A549 (cell line): Measurements from ENCODE around the gene MX2.

Experiments
- CBX2 ChIP-seq: fragments of 200-600 bp; sonication (generic); IDR thresholded peaks from 2 replicates; pipeline ENCODE4 v1.6.1; 2016; ENCODE audit warnings: low read depth, mild to moderate bottlenecking, borderline replicate concordance
- HDAC2 ChIP-seq: fragments of 200-600 bp; sonication (generic); IDR thresholded peaks from 2 replicates; pipeline ENCODE4 v1.6.1; 2016
- MAFK ChIP-seq: fragments of 450-650 bp; IDR thresholded peaks from 2 replicates; pipeline ENCODE4 v1.6.1; 2014; ENCODE audit not compliant: partially characterized antibody
- MYC ChIP-seq: IDR thresholded peaks from 2 replicates; pipeline ENCODE4 v1.6.1; 2012; ENCODE audit warnings: mild to moderate bottlenecking, inconsistent platforms, low read length, improper control_type of control experiment, borderline replicate concordance
- POLR2A ChIP-seq: IDR thresholded peaks from 2 replicates; pipeline ENCODE4 v1.6.1; 2012; ENCODE audit warnings: mild to moderate bottlenecking, low read length
- SMC3 ChIP-seq: fragments of >200 bp; sonication (Bioruptor Twin); formaldehyde crosslinking; IDR thresholded peaks from 3 replicates; pipeline ENCODE4 v1.6.1; 2018; ENCODE audit warnings: inconsistent platforms
- ZC3H11A ChIP-seq: fragments of 450-650 bp; IDR thresholded peaks from 2 replicates; pipeline ENCODE4 v1.6.1; 2014; ENCODE audit warnings: antibody characterized with exemption, mild to moderate bottlenecking
- TF ChIP-seq, protein P1 (sequence below): fragments of >200 bp; sonication (Bioruptor Twin); formaldehyde crosslinking; IDR thresholded peaks from 3 replicates; pipeline ENCODE4 v1.5.1; 2016
- TF ChIP-seq, protein P2 (sequence below): fragments of 150-350 bp; IDR thresholded peaks from 2 replicates; pipeline ENCODE4 v1.6.1; 2014; ENCODE audit warnings: low read depth, mild to moderate bottlenecking, low read length

DNA sequence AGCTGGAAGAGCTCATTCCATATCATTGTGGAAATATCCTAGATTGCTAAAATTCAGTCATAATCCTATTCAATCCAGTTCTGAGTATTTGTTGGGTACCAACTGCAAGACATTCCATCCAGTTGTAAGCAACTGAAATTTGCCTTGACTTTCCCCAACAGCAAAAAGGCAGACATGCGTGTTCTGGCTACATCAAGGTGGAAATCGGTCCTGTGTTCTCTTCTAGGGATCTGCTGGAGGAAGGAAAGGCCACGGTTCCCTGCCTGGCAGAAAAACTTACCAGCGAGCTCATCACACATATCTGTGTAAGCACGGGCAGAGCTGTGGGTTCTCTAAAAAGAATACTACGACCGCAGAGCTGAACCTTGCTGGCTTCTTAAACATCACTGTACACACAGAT is 81.7 kb downstream of the MX2 start:
- TF ChIP-seq, protein P1, sequence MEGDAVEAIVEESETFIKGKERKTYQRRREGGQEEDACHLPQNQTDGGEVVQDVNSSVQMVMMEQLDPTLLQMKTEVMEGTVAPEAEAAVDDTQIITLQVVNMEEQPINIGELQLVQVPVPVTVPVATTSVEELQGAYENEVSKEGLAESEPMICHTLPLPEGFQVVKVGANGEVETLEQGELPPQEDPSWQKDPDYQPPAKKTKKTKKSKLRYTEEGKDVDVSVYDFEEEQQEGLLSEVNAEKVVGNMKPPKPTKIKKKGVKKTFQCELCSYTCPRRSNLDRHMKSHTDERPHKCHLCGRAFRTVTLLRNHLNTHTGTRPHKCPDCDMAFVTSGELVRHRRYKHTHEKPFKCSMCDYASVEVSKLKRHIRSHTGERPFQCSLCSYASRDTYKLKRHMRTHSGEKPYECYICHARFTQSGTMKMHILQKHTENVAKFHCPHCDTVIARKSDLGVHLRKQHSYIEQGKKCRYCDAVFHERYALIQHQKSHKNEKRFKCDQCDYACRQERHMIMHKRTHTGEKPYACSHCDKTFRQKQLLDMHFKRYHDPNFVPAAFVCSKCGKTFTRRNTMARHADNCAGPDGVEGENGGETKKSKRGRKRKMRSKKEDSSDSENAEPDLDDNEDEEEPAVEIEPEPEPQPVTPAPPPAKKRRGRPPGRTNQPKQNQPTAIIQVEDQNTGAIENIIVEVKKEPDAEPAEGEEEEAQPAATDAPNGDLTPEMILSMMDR = no peak
- TF ChIP-seq POLR2A = no peak
- no peak for TF ChIP-seq CBX2
- no peak for TF ChIP-seq ZC3H11A
- TF ChIP-seq HDAC2 = no peak
- TF ChIP-seq MYC = no peak
- no peak for TF ChIP-seq SMC3
- TF ChIP-seq, protein P2, sequence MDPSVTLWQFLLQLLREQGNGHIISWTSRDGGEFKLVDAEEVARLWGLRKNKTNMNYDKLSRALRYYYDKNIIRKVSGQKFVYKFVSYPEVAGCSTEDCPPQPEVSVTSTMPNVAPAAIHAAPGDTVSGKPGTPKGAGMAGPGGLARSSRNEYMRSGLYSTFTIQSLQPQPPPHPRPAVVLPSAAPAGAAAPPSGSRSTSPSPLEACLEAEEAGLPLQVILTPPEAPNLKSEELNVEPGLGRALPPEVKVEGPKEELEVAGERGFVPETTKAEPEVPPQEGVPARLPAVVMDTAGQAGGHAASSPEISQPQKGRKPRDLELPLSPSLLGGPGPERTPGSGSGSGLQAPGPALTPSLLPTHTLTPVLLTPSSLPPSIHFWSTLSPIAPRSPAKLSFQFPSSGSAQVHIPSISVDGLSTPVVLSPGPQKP = no peak
- TF ChIP-seq MAFK = no peak
